GM19452 (cell line): Measurements from ENCODE around the gene FIBP.
A peak's percentile ranks its signal among the peaks of the same experiment; 100 is the strongest.

Experiments
- ATAC-seq: cut with Tn5 transposase; IDR thresholded peaks from one replicate; pipeline ENCODE4 v1.9.1; 2021; ENCODE audit not compliant: unreplicated experiment

The FIBP gene

DNA sequence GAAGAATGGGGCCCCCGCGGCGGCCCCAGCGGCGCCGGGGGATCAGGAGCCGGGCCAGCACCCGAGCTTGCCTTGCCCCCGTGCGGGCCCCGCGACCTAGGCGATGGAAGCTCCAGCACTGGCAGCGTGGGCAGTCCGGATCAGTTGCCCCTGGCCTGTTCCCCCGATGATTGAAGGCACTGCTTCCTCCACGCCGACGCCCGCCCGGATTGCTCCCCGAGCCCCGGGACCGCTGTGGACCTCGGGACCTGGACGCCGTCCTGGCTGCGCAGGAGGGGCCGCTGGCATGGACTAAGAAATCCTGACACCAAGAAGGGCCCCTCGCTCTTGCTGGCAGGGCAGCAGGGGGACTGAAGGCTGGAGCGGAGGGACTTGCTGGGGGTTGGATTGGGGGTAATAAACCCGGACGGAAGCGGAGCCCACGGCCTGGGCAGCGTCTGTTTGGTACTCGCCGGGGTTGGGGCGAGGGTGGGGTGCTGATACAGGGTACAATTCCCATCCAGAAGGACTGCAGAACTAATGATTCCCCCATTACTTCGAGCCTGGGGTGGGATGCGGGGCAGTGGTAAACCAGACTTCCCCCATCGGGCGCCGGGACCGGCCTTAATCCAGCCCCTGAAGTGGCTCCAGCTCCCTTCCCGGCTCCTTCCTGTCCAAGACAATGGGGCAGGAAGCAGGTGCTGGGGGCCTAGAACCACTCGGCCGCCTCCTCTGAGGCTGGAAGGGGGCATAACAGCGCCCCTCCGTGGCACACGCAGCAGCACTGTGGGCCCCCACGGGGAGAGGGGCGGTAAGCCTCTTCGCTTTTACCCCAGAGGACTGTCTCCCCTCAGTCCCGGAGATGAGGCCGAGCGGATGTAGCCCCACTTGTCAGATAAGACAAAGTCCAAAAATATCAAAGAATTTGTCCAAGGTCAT, 3.2 kb upstream of the FIBP start:
- ATAC-seq = no peak

DNA sequence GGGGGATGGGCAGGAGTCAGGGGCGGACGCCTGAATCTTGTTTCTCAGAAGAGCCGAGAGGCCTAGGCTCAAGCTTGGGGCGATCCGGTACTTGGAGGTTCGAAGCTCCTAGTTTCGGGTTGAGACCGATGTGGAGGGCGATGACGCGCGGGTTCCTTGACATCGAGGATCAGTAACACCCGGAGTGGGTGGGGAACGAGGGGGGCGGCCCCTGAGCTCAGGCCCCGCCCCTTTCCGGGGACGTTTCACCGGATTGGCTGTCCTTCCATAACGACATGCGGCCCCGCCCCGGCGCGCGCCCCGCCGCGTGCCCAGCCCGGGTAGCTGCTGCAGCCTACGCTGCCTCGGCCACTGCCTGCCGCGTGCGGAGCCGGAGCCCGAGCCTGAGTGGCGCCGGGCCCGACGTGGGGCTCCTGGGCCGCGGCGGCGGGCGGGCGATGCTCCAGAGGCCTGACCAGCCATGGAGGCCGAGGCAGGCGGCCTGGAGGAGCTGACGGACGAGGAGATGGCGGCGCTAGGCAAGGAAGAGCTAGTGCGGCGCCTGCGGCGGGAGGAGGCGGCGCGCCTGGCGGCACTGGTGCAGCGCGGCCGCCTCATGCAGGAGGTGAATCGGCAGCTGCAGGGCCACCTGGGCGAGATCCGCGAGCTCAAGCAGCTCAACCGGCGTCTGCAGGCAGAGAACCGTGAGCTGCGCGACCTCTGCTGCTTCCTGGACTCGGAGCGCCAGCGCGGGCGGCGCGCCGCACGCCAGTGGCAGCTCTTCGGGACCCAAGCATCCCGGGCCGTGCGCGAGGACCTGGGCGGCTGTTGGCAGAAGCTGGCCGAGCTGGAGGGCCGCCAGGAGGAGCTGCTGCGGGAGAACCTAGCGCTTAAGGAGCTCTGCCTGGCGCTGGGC, 2.3 kb upstream of the FIBP start, which contains the start of gene CCDC85B:
Gene CCDC85B, plus strand, starts transcription at position 350 of the 895 bp plus-strand sequence. Its CDS starts 111 bp downstream, at position 461.
- peak; percentile 53 for ATAC-seq

DNA sequence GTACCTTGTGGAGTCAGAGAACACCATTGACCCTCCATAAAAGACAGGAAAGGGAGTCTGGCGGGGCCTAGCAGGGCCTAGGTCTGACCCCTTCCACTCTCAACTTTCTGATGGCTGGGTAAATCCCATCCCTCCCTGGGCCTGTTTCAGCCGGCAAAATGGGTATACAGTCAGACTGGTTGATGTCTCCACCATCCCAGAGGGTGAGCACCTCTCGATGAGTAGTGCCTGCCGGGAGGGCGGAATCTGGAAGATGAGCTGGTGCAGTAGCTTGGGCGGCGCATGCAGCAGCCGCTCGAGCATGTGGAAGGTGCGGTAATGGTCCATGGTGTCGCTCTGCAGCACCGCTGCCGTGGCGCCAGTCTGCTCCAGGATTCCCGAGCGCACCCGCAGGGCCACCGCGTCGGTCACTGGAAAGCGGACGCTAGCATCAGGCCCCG, 528 bp downstream of the FIBP start:
- ATAC-seq = no peak

DNA sequence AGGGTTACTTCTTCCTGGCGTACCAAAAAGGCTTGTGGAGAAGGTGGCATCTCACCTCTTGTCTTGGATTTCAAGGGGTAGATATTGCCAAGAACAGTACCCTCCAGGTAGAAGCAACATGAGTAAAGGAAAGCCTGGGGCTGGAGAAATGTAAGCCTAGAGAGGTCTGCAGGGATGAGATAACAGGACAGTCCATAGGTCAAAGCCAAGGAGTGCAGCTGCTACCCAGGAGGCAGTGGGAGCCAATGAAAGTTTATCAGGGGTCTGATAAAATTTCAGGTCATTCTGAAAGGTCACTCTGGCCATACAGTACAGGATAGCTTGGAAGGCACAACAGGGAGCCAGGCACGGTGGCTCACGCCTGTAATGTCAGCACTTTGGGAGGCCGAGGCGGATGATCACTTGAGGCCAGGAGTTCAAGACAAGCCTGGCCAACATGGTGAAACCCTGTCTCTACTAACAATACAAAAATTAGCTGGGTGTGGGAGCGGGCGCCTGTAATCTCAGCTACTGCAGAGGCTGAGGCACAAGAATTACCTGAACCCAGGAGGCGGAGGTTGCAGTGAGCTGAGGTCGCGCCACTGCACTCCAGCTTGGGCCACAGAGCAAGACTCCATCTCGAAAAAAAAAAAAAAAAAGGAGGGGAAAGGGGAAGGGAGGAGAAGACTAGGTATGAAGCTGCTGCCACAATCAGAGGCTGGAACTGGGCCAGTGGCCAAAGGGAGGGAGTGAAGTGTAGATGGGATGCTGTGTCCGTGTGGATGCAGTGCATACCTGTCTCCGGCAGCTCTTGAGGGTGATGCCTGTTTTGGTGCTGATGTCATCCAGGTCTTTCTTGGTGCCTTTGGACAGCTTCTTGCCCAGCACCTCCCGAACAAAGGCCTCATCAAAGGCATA, 1.2 kb downstream of the FIBP start:
- no peak for ATAC-seq

DNA sequence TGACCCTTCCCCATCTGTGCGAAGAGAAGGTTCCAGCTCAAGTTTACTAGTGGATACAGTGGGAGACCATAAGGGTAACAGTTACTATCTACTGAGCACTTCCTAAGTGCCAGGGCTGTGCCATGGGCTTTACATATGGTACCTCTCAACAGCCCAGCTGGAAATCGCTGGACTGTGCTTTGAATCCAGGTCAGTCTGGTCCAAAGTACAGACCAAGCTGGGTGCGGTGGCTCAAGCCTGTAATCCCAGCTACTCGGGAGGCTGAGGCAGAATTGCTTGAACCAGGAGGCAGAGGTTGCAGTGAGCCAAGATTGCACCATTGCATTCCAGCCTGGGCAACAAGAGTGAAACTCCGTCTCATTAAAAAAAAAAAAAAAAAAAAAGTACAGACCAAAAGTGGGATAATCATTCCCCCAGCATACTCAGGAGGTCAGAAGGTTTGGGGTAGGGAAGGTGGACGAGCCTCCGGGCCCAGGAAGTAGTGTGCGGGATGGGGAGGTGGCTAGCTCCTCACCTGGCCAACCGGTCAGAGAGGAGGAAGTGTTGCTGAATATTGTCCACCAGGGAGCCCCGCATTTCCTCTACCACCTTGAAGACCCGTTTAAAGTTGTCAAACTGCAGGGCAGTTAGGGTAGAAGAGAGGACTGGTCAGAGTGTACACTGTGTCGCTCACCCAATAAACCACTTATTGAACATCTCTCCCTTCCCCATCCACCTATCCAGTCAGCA, 2.3 kb downstream of the FIBP start:
- no peak for ATAC-seq

DNA sequence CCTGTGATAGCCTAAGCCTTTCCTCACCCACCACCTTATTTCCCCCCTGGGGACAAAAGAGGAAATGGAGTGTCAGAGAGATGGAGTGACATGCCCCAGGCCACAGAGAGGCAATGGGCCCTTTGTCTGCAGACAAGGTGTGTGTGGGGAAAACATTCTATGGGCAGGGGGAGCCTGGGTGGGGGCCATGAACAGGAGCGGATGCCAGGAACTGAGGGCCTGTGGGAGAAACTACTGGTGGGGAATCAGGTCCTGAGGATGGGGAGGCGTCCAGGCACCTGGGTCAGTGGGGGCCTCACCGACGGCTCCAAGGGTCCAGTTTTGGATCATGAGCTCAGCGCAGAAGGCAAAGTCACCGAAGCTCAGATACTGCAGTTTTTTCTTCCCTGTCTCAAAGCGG, 3.0 kb downstream of the FIBP start:
- ATAC-seq = no peak

DNA sequence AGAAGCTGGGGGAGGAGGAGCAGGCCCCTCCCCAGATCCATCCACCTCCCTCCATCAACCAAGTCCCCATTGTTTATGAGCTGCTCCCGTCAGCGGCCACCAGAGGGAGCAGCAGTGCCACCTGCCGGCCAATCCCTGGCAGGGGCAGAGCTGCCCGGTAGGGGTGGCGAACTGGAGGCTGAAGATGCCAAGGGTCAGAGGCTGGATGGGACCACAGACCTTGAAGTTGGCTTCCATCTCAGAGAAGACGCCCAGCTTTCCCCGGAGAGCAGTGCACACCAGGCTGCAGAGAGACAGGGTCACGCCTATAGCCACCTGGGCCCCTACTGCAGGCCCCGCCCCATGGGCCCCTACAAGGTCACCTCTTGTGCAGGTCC, 3.6 kb downstream of the FIBP start:
- ATAC-seq = no peak

DNA sequence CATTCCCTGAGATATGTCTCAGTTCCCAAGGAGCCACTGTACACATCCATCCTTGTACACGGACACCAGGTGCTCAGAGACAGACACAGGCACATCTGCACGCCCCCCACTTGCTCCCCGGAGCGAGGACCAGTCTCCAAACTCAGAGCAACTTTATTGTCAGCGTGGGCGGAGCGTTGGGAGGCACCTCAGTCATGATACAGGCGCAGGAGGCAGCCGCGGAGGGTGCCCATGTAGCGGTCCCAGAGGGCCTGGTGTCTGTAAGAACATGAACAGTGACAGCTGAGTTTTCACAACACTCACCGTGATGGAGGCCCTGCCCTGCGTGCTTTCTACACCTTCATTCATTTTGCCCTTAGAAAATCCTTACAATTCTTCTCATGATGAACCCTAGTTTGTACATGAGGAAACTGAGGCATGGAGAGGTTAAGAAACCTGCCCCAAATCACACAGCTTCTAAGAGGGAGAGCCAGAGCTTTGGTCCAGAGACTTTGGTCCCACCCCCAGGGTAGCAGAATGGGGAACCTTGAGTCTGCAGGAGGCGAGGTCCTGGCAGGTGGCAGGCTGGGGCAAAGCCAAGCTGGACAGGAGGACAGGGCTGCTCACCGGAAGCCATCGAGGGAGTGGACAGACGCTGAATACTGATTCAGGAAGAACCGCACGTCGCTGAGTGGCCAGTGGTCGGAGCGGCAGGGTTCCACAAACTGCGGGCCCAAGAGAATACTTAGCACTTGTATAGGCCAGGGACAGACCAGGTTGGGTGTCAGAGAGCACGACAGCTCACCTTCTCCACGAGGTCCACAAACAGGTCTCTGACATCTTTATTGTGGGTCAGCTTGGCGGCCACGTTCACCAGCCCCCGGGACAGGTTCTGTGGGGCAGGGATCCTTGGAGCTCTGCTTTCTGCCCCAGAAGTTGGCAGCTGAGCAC, 4.2 kb downstream of the FIBP start:
- ATAC-seq = no peak

DNA sequence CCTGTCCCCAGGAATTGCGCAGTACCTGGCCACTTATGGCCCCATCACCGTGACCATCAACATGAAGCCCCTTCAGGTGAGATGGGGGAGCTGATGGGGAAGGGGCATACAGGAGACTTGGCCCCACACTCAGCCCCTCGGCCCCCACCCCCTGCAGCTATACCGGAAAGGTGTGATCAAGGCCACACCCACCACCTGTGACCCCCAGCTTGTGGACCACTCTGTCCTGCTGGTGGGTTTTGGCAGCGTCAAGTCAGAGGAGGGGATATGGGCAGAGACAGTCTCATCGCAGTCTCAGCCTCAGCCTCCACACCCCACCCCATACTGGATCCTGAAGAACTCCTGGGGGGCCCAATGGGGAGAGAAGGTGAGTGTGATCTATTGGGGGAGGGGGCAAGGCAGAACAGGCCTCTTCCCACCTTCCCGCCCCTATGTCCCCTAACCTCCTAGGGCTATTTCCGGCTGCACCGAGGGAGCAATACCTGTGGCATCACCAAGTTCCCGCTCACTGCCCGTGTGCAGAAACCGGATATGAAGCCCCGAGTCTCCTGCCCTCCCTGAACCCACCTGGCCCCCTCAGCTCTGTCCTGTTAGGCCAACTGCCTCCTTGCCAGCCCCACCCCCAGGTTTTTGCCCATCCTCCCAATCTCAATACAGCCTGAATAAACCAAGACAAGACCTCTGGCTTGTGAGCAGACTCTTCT, 5.1 kb downstream of the FIBP start:
- no peak for ATAC-seq

DNA sequence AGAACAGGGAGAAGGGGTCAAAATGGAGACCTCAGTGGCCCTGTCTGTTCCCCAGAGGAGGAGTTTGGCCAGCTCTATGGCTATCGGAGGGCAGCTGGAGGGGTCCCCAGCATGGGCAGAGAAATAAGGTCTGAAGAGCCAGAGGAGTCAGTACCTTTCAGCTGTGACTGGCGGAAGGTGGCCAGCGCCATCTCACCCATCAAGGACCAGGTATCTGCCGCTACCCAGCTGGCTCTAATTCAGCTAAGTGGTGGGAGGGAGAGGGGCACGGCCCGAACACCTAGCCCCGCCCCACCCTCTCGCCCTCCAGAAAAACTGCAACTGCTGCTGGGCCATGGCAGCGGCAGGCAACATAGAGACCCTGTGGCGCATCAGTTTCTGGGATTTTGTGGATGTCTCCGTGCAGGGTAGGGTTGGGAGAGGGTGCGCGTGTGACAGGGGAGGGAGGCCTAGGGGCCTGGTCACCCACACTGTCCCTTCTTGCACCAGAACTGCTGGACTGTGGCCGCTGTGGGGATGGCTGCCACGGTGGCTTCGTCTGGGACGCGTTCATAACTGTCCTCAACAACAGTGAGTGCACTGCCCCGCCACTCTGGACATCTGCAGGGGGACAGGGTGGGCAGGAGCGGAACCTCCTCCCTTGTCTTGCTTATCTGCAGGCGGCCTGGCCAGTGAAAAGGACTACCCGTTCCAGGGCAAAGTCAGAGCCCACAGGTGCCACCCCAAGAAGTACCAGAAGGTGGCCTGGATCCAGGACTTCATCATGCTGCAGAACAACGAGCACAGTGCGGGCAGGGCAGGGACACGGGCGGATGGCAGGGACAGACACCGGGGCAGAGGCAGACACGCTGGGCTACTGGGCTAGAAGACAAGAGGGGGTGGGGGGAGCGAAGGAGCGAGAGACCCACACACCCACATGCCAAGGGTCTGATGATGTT, 5.9 kb downstream of the FIBP start:
- no peak for ATAC-seq

DNA sequence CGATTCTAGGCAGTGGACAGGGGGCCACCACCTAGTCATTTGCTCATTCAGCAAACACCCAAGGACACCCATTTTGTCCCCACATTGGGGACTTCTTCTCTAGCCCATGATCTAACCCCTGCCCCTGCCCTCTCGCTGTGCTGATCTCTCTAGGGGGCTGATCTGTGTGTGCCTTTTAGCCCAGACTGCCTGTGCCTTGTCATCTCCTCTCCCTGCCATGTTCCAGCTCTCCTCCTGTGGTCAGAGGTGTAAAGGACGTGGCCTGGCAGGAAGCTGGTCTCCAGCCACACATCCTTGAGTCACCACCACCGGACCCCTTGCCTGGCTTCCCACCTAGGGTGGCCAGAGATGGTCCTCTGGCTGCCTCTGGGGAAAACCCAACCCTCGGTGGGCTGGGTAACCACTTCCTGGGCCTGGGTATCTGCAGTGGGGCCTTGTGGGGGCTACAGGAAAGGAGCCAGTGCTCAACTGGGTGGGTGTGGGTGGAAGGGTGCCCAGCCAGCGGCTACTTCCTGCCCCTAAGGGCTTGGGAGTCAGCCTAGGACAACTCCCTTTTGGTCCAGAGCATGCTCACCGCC, 7.3 kb downstream of the FIBP start:
- ATAC-seq = no peak

DNA sequence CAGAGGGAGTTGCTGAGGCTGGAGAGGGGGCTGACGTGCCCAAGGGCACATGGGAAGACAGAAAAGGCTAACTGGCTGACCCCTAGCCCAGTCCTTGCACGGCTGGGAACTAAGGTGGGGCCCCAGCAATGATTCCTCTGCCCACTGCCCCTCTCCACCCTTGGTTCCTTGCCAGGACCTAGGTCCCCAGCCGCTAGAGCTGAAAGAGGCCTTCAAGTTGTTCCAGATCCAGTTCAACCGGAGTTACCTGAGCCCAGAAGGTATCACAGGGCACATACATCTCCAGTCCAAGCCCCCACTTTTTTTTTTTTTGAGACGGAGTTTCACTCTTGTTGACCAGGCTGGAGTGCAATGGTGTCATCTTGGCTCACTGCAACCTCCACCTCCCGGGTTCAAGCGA, 8.2 kb downstream of the FIBP start:
- ATAC-seq = no peak

DNA sequence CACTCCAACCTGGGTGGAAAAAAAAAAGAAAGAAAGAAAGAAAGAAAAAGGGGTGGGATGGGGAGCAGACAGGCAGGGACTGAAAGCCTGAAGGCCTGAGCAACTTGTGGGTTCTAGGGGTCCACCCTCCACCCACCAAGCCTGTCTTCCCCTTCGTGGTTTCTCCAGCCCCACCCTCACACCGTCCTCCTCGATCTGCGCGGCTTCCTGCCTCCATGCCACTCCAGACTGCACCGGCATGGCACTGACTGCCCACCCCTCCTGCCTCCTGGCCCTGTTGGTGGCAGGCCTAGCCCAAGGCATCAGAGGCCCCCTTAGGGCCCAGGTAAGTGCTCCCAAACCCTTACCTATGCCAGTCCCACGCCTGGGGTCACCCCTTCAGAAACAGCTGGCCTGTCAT, 8.7 kb downstream of the FIBP start, which contains the start of gene CTSW:
Gene CTSW, plus strand, starts transcription at position 221 of the 400 bp plus-strand sequence. Its CDS starts 18 bp downstream, at position 239.
- ATAC-seq = no peak

DNA sequence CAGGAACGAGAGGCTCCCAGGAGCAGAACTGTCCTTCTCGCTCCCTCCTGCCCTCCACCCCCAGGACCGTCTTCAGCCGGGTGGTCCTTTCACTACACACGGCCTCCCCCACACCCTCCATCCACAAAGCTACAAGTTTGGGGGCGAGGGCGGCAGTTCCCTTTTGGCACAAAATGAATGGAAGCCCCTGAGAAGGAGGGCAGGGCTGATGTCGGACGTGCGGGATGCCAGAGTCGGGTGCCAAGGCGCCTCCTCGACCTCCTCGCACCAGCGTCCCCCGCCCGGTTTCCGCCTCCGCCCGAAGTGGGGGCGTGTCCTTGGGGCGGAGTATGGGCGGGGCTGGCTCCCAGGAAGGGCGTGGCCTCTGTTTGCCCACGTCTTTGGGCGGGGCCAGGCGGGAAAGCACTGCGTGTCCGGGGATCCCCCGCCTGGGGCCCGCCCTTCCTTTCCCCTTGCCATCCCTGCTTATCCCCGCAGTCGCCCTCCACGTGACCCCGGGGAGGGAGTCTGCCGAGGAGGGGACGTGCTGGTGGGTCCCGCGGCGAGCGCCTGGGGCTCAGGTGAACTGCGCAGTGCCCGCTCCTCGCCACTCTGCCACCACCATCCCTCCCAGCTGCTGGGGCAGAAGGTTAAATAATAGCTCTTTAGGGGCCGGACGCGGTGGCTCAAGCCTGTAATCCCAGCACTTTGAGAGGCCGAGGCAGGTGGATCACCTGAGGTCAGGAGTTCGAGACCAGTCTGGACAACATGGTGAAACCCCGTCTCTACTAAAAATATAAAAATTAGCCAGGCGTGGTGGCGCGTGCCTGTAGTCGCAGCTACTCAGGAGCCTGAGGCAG, 14.7 kb downstream of the FIBP start:
- peak; percentile 76 for ATAC-seq

DNA sequence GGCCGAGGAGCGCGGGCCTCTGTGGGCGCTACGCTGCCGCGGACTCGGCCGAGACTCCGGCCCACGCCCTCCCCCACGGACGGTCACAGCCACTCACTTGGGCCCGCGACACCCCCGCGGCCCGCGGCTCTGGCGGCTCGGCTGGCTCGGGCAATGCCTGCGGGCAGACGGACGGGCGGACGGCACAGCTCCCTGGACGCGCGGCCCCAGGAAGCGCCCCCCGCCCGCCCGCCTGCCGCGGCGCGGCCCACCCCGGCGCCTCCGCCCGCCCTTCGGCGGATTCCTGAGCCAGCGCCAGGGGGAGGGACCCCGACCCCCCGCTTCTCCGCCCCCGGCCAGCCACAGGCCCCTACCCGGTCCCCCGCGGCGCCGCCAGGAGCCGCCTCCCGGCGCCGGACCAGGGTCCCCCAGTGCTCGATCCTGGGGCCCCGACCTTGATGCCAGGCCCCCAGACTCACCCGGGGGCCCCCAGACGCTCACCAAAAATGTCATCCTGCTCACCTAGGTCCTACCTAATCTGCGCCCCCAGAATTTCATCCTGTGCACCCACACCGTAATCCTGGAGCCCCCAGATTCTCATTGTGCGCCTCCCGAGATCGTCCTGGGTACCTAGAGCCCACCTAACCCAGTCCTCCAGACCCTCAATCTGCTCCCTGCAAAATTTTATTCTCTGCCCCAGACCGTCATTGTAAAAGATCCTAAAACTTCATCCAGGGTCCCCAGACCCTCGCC, 15.5 kb downstream of the FIBP start, which contains the start of gene EFEMP2:
Gene EFEMP2, minus strand, starts transcription at position 215 of the 732 bp plus-strand sequence. CDS start 446 bp downstream, outside the sequence.
- ATAC-seq = no peak
